ENCODE data around the gene ANKRD13D. TPM values are rescaled to one million over a fixed set of nuclear protein-coding genes. Genes with fewer than 3 reads are reported as not detected.

Gene ANKRD13D
- total RNA-seq, 4 donors from 2014 or later: 7.4 to 63.7 (median 22.5) TPM

- TF ChIP-seq, protein P1, sequence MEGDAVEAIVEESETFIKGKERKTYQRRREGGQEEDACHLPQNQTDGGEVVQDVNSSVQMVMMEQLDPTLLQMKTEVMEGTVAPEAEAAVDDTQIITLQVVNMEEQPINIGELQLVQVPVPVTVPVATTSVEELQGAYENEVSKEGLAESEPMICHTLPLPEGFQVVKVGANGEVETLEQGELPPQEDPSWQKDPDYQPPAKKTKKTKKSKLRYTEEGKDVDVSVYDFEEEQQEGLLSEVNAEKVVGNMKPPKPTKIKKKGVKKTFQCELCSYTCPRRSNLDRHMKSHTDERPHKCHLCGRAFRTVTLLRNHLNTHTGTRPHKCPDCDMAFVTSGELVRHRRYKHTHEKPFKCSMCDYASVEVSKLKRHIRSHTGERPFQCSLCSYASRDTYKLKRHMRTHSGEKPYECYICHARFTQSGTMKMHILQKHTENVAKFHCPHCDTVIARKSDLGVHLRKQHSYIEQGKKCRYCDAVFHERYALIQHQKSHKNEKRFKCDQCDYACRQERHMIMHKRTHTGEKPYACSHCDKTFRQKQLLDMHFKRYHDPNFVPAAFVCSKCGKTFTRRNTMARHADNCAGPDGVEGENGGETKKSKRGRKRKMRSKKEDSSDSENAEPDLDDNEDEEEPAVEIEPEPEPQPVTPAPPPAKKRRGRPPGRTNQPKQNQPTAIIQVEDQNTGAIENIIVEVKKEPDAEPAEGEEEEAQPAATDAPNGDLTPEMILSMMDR (IDR thresholded peaks at IDR 0.05): no peak
- TF ChIP-seq POLR2A (IDR thresholded peaks at IDR 0.05): no peak
- Histone ChIP-seq H3K9me3 (no peaks in the 10 kb centered on the region), H3K36me3 (no peaks in the 10 kb centered on the region), H3K27ac (no peak overlapping the region), H3K4me3 (no peak overlapping the region), H3K27me3 (no peaks in the 10 kb centered on the region), H3K4me1 (peaks cover 0 to 15% of the 10 kb centered on the region in 2 donors)
- DNase-seq: no peak
- intact Hi-C loops (cut with DNase I; ENCODE audit: low total_unique reads): no loop called here
Measured at GRCh38 chr11:67243051-67243450, 46.1 kb upstream of the ANKRD13D start.

- H3K27me3 ChIP-seq: no peaks in the 10 kb centered on the region
- H3K9me3 ChIP-seq: no peaks in the 10 kb centered on the region
- TF ChIP-seq, protein P1 (IDR thresholded peaks at IDR 0.05): no peak
- no peak for TF ChIP-seq POLR2A (IDR thresholded peaks at IDR 0.05)
- no peak overlapping the region for H3K4me3 ChIP-seq
- intact Hi-C loops (cut with DNase I; ENCODE audit: low total_unique reads): no loop called here
- no peak overlapping the region for H3K27ac ChIP-seq
- DNase-seq: no peak
- H3K4me1 ChIP-seq: peaks cover 0 to 8% of the 10 kb centered on the region in 2 donors
- H3K36me3 ChIP-seq: no peaks in the 10 kb centered on the region
Measured at GRCh38 chr11:67245046-67245445, 44.1 kb upstream of the ANKRD13D start.

DNA sequence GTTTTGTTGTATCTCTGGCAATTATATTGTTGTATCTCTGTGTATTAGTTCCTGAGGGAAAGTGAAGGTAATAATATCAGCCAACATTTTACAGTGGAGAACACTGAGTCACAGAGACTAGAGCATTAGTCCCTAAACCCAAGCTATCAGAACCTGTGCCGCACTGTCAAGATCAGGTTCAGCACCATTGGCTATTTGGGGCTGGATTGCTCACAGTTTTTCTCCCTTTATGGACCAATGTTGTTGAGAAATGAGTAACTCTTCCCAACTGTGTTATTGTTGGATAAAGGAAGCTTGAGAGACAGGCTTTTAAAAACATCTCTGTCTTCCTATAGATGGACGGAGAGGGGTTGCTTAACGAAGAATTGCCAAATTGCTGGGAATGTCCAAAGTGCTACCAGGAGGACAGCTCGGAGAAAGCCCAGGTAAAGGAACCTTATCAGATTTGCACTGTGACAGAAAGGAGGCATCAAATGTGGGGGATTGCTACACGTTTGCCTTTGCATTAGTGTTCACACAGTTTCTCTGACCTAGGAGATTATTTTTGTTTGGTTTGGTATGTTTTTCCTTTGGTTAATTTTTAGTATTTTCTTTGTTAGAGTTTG lies 41.1 kb upstream of the ANKRD13D start:
- Histone ChIP-seq H3K9me3 (no peaks in the 10 kb centered on the region), H3K27me3 (no peaks in the 10 kb centered on the region), H3K4me1 (no peaks in the 10 kb centered on the region), H3K4me3 (no peak overlapping the region), H3K27ac (no peak overlapping the region), H3K36me3 (no peaks in the 10 kb centered on the region)
- intact Hi-C loops (cut with DNase I; ENCODE audit: low total_unique reads): no loop called here
- TF ChIP-seq POLR2A (IDR thresholded peaks at IDR 0.05): no peak
- TF ChIP-seq, protein P1 (IDR thresholded peaks at IDR 0.05): no peak
- no peak for DNase-seq

GRCh38 chr11:67248653-67249052 lies 40.5 kb upstream of the ANKRD13D start:
- DNase-seq: no peak
- no peaks in the 10 kb centered on the region for H3K27me3 ChIP-seq
- H3K4me3 ChIP-seq: no peak overlapping the region
- intact Hi-C loops (cut with DNase I; ENCODE audit: low total_unique reads): no loop called here
- no peaks in the 10 kb centered on the region for H3K36me3 ChIP-seq
- H3K27ac ChIP-seq: no peak overlapping the region
- TF ChIP-seq POLR2A (IDR thresholded peaks at IDR 0.05): no peak
- TF ChIP-seq, protein P1 (IDR thresholded peaks at IDR 0.05): no peak
- H3K9me3 ChIP-seq: no peaks in the 10 kb centered on the region
- no peaks in the 10 kb centered on the region for H3K4me1 ChIP-seq

DNA sequence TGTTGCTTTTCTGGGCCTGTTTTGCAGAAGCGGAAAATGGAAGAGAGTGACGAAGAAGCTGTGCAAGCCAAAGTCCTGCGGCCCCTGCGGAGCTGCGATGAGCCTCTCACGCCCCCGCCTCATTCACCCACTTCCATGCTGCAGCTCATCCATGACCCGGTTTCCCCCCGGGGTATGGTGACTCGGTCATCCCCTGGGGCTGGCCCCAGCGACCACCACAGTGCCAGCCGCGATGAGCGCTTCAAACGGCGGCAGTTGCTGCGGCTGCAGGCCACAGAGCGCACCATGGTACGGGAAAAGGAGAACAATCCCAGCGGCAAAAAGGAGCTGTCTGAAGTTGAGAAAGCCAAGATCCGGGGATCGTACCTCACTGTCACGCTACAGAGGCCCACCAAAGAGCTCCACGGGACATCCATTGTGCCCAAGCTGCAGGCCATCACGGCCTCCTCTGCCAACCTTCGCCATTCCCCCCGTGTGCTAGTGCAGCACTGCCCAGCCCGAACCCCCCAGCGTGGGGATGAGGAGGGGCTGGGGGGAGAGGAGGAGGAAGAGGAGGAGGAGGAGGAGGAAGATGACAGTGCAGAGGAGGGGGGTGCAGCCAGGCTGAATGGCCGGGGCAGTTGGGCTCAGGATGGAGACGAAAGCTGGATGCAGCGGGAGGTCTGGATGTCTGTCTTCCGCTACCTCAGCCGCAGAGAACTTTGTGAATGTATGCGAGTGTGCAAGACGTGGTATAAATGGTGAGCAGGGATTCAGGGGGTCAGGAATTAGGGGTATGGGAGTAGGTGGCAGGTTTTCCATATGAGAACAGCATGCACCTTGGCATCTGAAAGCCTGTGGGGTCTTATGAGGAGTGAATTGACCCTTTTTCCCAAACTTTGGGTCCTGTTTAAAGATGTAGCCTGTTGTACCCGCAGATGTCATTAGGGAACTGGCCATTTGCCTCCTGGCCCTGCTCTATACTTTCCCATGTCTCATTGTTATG lies 38.8 kb upstream of the ANKRD13D start:
- H3K9me3 ChIP-seq: no peaks in the 10 kb centered on the region
- H3K4me1 ChIP-seq: no peaks in the 10 kb centered on the region
- intact Hi-C loops (cut with DNase I; ENCODE audit: low total_unique reads): no loop called here
- H3K4me3 ChIP-seq: no peak overlapping the region
- no peaks in the 10 kb centered on the region for H3K27me3 ChIP-seq
- H3K36me3 ChIP-seq: no peaks in the 10 kb centered on the region
- no peak for DNase-seq
- TF ChIP-seq, protein P1 (IDR thresholded peaks at IDR 0.05): no peak
- no peak for TF ChIP-seq POLR2A (IDR thresholded peaks at IDR 0.05)
- no peak overlapping the region for H3K27ac ChIP-seq
